ENCODE results near the gene UHRF2. TPM values are rescaled to one million over a fixed set of nuclear protein-coding genes. Genes with fewer than 3 reads are reported as not detected.

Gene UHRF2
- polyA plus RNA-seq, 6 donors from 2014 or later, result 7.2 to 52.4 (median 23.6) TPM

Other genes starting within 250 kb of the UHRF2 start
- not detected for gene IL33, start 197.4 kb upstream of the UHRF2 start, polyA plus RNA-seq (ENCODE audit: low read depth in 6 of 6)
- not detected for gene TPD52L3, start 84.8 kb upstream of the UHRF2 start, polyA plus RNA-seq (ENCODE audit: low read depth in 6 of 6)
- gene GLDC, start 232.5 kb downstream of the UHRF2 start, polyA plus RNA-seq (ENCODE audit: low read depth in 6 of 6), result 1 to 10 TPM in 2 of 6 donors, under 1 TPM in 2, not detected in 2; 0.23 to 2.2 (median 1.2) TPM